GM19351 (cell line): ENCODE results near the gene CD9.

ENCODE experiments used
- ATAC-seq: cut with Tn5 transposase; IDR thresholded peaks from one replicate; pipeline ENCODE4 v1.9.1; 2021; ENCODE audit warnings: mild to moderate bottlenecking, moderate library complexity; ENCODE audit not compliant: unreplicated experiment

CD9 gene

DNA sequence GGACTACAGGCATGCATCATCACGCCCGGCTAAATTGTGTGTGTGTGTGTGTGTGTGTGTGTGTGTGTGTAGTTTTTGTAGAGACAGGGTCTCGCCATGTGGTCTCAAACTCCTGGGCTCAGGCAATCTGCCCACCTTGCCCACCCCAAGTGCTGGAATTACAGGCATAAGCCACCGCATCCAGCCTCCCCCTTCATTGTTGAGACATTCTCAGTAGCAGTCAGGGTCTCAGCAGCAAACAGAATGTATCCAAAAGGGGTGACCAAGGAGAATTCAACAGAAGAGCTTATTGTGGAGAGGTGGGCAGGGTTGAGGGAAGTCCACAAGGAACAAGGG, 73.0 kb downstream of the CD9 start:
- ATAC-seq: no peak

DNA sequence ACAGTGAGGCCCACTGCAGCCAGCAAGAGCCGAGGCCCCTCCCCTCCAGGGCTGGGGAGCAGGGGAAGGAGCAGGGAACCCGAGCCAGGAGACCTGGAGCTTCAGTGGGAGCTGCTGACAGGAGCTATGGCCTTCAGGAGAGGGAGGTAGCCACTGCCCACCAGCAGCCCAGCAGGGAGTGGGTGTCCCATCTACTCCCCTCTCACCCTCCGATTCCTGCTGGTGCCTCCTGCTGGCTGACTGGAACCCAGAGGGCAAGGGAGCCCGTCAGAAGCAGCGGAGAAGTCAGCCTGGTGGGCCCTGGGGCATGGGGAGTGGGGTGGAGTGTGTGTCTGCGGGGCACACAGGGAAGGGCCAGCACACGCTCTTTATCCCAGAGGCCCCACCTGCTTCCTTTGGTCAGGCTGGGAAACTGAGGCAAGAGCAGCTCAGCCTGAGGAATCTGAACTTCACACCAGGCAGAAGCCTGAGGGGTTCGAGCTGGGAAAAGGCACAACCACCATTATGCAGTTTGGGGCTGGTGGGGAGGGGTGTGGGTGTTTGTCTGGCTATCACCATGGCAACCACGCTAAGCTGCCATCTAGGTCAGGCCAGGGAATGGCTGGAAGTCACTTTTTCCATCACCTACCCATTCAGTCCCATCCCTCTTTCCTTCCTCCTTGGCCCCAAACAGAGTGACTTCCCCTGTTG, 73.5 kb downstream of the CD9 start:
- ATAC-seq: no peak

DNA sequence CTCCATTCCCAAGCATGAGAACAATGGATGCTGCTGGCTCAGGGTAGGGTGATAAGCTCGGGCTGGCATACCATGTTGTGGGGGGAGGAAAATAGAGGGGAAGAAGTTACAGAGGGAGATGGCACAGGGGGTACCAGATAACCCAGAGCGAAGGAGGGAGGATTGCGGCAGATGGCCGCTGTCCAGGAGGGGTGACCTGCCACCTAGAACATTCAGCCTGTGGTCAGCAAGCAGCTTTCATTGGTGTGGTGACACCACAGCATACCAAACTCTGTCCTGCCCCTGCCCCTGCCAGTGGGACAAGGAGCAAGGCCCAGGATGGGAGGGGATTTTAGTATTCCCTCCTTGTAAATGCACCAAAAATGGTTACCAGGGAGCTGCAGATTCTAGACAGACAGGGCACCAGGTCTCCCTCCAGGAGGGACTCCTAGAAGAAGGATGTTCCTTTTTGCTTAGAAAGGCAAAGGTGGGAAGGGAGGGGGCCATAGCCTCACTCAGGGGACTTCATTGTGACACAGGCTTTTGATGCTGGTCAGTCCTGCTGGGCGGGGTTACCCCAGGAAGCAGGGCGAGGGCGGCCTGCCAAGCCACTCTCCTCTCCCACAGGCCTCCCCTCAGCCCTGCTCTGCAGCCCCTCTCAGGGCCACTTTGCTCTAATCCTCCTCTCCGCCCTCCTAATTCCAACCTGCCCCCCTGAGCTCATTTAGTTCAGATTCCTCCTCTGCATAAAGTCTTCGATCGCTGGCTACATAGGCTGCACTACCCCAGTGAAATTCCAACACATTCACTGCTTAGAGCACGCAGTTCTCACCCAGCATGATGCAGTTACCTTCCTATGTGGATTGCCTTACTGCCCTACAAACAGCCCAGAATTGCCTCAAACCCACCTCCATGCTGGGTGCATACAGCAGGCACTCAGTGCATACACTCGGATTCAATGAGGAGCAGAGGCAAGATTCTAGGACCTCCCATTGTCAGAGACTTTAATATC, 74.3 kb downstream of the CD9 start:
- no peak for ATAC-seq

DNA sequence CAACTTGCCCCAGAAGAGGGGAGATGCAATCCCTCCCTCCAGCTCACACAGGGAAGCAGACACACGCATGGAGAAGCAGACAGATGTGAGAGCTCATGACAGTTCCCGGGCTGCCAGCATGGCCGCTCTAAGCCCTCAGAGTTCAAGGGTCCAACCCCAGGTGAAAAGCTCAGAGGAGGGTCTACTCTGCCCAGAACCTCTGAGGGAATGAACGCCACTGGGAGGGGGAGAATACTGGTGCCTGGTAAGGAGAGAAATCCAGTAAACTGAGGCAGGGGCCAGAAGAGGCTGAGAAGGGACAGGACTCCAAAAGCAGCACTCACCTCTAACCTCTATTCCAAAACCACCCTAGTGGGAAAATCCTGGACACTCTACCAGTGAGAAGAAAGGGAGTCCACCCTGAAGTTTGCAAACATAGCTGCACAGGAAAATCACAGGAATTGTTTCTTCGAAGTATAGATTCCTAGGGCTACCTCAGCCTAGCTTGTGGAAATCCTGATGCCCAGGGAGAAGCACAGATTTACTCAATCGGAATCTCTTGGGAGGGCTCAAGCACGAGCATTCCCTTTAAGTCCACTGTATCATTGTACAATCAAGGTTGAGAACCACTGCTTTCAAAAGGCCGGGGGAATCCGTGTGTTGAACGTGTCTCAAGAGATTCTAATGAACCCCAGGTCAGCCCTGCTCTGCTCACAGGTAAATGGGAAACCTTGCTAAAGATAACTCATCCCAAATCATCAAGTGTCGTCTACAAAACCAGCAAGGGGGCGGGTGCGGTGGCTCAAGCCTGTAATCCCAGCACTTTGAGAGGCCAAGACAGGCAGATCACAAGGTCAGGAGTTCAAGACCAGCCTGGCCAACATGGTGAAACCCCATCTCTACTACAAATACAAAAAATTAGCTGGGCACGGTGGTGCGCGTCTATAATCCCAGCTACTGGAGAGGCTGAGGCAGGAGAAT, 76.0 kb downstream of the CD9 start:
- ATAC-seq: no peak

DNA sequence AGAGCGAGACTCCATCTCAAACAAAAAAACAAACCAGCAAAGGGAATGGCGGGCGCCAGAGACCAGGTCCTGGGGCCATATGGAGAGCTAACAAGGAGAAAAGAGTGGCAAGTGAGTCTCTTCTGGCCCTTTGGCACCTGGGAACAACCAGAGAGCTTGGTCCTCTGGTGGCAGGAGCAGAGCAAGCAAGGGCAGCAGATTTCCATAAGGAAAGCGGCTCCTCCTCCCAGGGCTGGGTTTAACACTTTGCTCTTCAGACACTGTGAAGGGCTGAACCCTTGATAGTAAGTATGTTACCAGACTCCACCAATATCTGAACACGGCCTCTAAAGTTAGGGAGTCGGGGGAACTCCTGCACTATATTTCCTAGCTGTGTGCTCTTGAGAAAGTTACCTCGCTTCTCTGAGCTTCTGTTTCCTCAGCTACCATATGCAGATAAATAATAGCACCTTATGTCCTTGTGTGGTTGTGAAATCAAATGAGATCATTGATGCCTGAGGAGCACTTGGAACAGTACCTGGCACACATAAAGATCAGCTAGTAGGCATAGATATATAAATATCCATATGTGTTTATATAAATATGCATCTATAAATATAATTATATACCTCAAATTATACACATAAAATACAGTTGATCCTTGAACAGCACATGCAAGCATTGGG, 76.9 kb downstream of the CD9 start:
- no peak for ATAC-seq

DNA sequence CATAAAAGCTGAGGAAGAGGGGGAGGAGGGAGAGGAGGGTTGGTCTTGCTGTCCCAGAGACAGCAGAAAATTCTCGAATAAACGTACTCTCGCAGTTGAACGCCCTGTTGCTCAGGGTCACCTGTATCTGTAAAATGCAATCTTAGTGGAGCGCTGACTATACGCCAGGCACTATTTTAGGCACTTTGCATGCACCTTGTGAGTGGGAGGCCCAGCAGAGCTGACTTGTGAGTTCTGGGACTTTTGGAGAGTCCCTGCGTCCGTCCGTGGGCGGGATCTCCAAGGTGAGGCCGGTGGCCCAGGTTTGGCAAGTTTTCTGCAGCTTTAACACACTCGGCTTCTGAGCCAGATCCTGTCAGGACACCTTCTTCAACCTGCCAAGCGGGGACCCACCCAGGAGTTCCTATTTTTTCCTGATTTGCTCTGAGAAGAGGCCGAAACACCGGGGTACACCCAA, 77.8 kb downstream of the CD9 start:
- ATAC-seq: peak; percentile 44

DNA sequence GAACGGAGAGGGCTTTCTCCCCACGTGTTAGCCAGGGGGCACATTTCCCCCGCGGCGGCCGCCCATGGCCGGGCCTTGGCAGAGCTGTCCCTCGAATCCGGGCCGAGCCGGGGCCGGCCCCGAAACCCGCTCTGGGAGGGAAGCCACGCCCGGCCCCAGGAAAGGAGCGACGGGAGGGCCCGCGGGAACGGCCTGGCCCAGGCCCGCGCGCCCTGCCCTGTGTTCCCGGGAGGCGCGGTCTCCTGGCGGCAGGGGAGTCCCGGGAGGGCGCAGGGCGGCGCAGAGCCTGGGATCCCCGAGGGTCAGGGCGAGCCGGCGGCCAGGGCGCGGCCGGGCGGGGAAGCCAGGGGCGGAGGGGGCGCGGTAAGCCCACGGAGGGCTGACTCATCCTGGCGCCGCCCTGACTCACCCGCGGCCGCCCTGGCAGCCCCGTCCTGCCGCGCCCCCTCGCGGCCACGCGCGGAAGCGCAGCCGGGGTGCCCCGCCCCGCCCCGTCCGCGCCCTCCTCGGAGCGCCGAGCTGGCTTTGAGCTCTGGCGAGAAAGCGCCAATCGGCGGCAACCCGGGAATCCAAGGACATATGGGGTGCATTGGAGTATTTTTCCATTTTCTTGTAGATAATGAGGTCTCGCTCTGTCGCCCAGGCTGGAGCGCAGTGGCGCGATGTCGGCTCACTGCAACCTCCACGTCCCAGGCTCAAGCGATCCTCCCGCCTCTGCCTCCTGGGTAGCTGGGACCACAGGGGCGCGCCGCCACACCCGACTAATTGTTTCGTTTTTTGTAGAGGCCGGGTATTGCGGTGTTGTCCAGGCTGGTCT, 78.4 kb downstream of the CD9 start:
- ATAC-seq: peak; percentile 79

DNA sequence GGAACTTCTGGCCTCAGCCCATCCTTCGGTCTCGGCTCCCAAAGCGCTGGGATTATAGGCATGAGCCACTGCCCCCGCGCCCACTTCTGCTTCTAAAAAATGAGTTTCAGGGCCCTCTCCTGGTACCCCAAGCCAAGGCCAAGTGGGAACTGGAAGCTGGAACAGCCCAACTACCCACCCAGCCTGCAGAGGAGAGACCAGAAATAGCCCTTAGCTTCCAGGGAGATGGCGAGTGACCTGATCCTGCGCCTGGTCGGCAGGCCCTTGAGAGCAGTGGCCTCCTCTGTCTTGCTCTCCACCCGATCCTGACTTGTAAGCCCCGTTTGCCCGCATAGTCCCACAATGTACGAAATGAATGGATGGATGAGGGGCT, 79.0 kb downstream of the CD9 start:
- ATAC-seq: no peak

DNA sequence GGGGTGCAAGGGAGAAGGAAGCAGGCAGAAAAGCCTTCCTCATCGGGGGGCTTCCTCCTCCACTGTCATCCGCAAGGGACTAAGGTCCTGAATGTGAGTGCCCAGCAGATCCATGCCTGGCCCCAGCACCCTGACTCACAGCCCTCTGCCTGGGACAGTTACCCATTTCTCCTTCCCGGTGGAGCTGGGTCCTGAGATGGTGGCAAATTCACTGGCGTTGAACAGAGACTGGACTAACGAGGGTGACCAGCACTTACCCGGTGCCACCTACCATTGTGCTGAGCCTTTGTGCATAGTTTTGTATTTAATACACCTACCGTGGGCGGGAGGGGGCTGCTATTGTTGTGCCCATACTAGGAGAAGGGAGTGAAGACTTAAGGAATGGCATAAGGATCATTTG, 79.4 kb downstream of the CD9 start:
- ATAC-seq: no peak

DNA sequence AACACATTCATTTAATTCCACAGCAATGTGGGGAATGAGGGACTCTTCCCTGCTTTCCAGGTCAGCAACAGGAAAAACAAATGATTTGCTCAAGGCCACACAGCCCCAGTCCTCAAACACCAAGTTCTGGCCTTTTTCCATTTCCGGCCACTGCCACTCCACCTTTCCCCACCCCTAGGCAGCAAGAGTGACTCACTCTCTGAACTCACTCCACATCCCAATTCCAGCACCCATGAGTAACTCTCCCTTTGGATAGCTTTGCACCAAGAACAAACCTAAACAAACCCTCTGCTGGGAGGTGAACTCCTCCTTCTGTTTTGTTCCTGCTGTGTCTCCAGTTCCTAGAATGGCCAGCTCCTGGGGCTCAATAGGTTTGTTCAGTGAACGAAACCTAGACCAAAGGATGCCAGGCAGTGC, 79.9 kb downstream of the CD9 start:
- ATAC-seq: no peak

DNA sequence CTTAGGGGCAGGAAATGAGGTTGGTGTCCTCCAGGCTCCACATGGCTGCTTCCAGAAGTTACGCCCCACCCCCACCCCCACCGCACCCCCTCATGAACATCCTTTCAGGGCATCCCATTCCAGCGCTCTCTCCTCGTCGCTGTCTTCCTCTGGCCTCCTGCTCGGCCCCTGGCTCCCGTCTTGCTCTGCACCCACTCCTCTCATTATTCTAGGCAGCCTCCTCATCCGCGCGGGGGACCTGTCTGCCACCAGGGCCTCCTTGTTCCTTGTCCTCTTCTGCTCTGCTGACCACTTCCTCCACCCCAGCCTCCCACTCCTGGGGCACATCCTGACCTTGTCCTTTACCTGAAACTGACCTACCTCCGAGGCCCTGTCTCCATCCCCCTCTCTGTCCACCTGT, 80.5 kb downstream of the CD9 start:
- ATAC-seq: no peak

DNA sequence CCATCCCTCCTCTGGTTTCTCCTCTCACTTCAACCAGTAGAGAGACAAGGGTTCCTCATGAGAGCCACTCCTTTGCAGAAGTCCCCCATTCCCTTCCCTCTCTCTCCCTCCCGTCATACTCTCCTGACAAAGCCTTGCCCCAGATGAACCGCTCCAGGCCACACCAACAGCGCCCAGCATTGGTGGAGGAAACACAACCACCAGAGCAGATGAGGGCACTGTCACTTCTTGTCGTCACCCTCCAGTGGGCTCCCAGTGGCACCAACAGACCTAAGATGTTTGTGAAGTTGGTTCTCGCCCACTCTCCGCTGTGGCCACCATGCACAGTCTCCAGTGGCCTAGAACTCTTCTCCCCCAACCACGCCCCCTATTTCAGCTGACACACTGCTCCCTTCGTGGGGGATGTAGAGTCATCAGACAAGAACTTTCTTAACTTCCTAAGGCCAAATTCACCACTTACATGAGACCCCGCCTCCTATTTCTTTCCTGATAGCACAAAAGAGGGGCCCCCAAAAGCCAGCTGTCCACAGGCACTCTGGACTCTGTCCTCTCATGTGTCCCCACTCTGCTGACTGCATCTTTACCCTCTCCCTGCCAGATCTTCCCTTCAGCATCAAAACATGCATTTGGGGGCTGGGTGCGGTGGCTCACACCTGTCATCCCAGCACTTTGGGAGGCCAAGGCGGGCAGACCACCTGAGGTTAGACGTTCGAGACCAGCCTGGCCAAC, 81.0 kb downstream of the CD9 start:
- ATAC-seq: no peak

DNA sequence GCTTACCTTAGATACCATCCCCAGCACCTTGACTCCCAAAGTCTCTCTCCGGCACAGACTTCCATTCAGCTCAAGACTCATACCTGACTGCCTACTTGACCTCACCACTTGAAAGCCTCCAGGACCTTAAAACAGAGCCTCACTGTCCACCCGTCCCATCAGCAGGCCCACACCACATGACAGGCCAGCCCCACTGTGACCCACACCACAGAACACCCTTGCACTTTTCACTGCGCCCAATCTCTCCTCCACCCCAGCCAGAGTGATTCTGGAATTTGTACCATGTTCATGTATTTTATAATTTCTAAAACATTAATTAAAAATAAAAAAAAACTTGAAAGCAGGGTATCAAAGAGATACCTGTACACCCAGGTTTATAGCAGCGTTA, 82.2 kb downstream of the CD9 start:
- ATAC-seq: no peak

DNA sequence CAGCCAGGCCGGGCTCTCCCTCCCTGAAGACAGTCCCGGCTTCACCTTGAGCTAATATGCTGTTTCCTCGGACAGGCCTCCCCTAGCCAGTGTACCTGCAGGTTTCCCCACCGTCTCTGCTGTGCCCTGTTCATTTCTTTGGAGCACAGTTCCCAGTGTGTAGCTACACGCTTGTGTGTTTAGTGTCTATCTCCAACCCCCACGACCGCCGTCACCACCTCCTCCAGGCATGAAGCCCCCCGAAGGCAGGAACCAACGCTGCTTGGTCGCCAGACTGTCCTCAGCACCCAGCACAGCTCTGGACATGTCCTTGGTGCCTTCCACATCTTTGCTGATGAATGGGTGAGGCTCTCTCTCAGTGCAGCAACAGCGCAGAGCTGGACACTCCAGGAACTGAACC, 84.1 kb downstream of the CD9 start:
- no peak for ATAC-seq

DNA sequence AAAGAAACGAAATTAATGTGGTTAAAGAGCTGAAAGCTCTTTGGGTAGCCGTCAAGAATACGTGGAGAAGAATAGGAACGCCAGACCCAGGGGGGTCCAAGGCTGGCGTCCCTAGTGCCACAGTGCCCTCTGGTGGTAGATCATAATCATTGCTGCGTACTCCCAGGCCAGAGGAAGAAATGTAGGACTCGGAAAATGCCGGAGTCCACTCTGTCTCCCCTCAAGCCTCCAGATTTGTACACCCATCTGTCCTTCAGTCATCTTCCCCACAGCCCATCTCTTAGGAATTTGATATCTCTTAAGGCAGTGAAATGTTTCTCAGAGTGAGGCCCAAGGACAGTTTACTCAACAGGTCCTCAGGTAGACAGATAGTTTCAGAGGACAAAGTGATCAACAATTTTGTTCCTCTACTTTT, 84.9 kb downstream of the CD9 start:
- ATAC-seq: peak; percentile 58

DNA sequence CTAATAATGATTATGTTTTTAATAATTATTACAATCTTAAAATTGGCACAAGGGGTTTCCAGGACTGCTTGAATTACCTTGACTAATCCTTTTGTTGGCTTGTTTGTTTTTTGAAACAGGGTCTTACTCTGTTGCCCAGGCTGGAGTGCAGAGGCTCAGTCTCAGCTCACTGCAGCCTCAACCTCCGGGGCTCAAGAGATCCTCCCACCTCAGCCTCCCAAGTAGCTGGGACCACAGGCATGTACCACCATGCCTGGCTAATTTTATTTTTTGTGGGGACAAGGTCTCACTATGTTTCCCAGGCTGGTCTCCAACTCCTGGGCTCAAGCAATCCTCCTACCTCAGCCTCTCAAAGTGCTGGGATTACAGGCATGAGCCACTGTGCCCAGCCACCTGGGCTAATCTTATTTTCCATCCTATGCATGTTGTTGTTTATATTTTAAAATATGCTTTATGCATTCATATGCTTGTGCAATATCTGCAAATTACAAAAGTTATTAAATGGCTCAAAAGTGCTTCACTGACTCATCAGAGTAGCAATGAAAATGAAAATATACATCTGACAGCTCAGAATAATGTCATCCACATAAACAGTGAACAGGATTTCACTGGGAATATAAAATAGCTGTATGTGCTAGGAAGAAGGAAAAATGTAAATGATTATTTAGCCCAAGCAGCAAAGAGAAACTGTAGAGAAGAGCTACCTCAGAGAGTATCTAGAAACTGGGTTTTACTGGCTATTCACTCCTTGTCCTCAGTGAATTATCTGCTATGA, 85.5 kb downstream of the CD9 start:
- ATAC-seq: no peak
